H1 (cell line): Measurements from ENCODE around the gene PCNX3. TPM values are rescaled to one million over a fixed set of nuclear protein-coding genes. Genes with fewer than 3 reads are reported as not detected.
A peak's percentile ranks its signal among the peaks of the same experiment; 100 is the strongest.

ENCODE experiments used
- EGR1 ChIP-seq: IDR thresholded peaks from 2 replicates; pipeline ENCODE4 v1.6.1; 2011; ENCODE audit warnings: low read depth, low read length, borderline replicate concordance
- POLR2AphosphoS5 ChIP-seq: IDR thresholded peaks from 2 replicates; pipeline ENCODE4 v1.6.1; 2011; ENCODE audit warnings: low read depth, low read length
- SIN3A ChIP-seq, 2 experiments: IDR thresholded peaks in 1 of 2; conservative IDR thresholded peaks in 1 of 2; 2 replicates each; pipeline ENCODE4 v1.6.1; 2011 to 2012; ENCODE audit warnings: low read length in 2 of 2, improper control_type of control experiment in 1 of 2, low read depth in 1 of 2, mild to moderate bottlenecking in 1 of 2
- SIX5 ChIP-seq: IDR thresholded peaks from 2 replicates; pipeline ENCODE4 v1.6.1; 2011; ENCODE audit warnings: mild to moderate bottlenecking, low read depth, low read length
- SRF ChIP-seq: IDR thresholded peaks from 2 replicates; pipeline ENCODE4 v1.6.1; 2011; ENCODE audit warnings: mild to moderate bottlenecking, low read depth, low read length, moderate library complexity
- polyA plus RNA-seq, 7 experiments: library from polyadenylated mRNA; depleted of rRNA in 3 of 7; stranded (reverse) in 5 of 7; unstranded in 2 of 7; fragments of >200 nt in 5 of 7; fragments of 200-250 nt in 2 of 7; gene quantifications; 1 replicate in 5 of 7; 2 replicates in 1 of 7; 4 replicates in 1 of 7; pipeline versions ENCODE4 v1.2.1 to v1.2.3, GENCODE V29; 2011 to 2013; ENCODE audit warnings: missing spikeins in 2 of 7, mixed read lengths in 2 of 7
- total RNA-seq: library from RNA; stranded (reverse); fragmentation: NEBNext Ultra II Directional; extraction: Animal tissue kit (Norgen Biotek cat#: 25700); gene quantifications from 2 replicates; pipeline ENCODE4 v1.2.1, GENCODE V29; 2021
- TF ChIP-seq, protein P1 (sequence below): IDR thresholded peaks from 2 replicates; pipeline ENCODE4 v1.6.1; 2012; ENCODE audit warnings: low read length, inconsistent platforms

The PCNX3 gene
- total and polyA plus RNA-seq, 2 of the 8 experiments (the other 6 are each of a cell fraction or from before 2014, with no cell fraction given), result 27.2 to 38.8 TPM

DNA sequence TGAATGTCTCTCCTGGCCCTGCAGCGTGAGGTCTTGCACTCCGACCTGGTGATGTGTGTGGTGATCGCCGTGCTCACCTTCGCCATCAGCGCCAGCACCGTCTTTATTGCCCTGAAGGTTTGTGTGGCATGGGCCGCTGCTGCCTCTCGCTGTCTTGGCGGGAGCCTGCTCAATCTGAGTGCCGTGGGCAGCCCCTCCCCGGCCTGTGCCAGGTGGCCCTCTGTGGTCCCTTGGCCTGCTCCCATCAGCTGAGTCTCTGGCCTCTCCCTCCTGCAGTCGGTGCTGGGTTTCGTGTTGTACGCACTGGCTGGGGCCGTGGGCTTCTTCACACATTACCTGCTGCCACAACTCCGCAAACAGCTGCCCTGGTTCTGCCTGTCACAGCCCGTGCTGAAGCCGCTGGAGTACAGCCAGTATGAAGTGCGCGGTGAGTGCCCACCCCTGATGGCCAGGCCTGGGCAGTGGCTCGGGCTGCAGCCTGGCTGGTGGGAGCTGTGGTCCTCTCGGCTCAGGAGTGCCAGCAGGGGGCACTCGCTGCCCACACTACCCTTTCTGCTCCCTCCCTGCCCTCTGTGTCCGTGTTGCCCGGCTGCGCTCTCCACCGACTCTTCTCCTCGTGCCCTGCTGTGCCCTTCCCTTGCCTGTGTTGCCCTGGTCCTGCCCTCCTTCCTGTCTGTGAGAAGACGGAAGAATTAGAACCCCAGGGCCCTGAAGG is 10.2 kb downstream of the PCNX3 start (continued):
- TF ChIP-seq, protein P1, sequence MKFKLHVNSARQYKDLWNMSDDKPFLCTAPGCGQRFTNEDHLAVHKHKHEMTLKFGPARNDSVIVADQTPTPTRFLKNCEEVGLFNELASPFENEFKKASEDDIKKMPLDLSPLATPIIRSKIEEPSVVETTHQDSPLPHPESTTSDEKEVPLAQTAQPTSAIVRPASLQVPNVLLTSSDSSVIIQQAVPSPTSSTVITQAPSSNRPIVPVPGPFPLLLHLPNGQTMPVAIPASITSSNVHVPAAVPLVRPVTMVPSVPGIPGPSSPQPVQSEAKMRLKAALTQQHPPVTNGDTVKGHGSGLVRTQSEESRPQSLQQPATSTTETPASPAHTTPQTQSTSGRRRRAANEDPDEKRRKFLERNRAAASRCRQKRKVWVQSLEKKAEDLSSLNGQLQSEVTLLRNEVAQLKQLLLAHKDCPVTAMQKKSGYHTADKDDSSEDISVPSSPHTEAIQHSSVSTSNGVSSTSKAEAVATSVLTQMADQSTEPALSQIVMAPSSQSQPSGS, result no peak
- TF ChIP-seq SIN3A (conservative IDR thresholded peaks at IDR 0.05 in 1 of 2, IDR thresholded peaks at IDR 0.05 in 1 of 2; ENCODE audit: low read depth in 1 of 2, low read length in 2 of 2) (peak in 1 of 2 experiments; percentile 52; a peak in 1 of 4 replicates), SIX5 (no peak), POLR2AphosphoS5 (no peak), SRF (no peak), EGR1 (peak; percentile 56; the same call in 1 of the 2 replicates)
